Measurements from ENCODE around the gene TGFB2. TPM values are rescaled to one million over a fixed set of nuclear protein-coding genes. Genes with fewer than 3 reads are reported as not detected.

TGFB2 gene
- total RNA-seq, 1 donor from 2014 or later = 34.4 TPM

GRCh38 chr1:218299416-218299815 lies 45.7 kb upstream of the TGFB2 start:
- Histone ChIP-seq H3K27me3 (ENCODE audit: control insufficient read depth, insufficient read depth, low read length) (no peaks in the 10 kb centered on the region), H3K36me3 (ENCODE audit: control insufficient read depth, insufficient read depth, low read length) (no peaks in the 10 kb centered on the region), H3K4me3 (ENCODE audit: low read depth, low read length) (no peak overlapping the region)
- peak; percentile 60 for TF ChIP-seq CTCF (IDR thresholded peaks at IDR 0.05; ENCODE audit: insufficient read depth, low read length, poor library complexity, severe bottlenecking)
- DNase-seq (ENCODE audit: low read depth) = peak; percentile 21

- no peak for DNase-seq (ENCODE audit: low read depth)
- Histone ChIP-seq H3K27me3 (ENCODE audit: control insufficient read depth, insufficient read depth, low read length) (no peaks in the 10 kb centered on the region), H3K36me3 (ENCODE audit: control insufficient read depth, insufficient read depth, low read length) (no peaks in the 10 kb centered on the region), H3K4me3 (ENCODE audit: low read depth, low read length) (no peak overlapping the region)
- TF ChIP-seq CTCF (IDR thresholded peaks at IDR 0.05; ENCODE audit: insufficient read depth, low read length, poor library complexity, severe bottlenecking) = no peak
Measured at GRCh38 chr1:218301217-218301616, 43.9 kb upstream of the TGFB2 start.

GRCh38 chr1:218302155-218302554 lies 43.0 kb upstream of the TGFB2 start:
- Histone ChIP-seq H3K36me3 (ENCODE audit: control insufficient read depth, insufficient read depth, low read length) (no peaks in the 10 kb centered on the region), H3K4me3 (ENCODE audit: low read depth, low read length) (no peak overlapping the region), H3K27me3 (ENCODE audit: control insufficient read depth, insufficient read depth, low read length) (no peaks in the 10 kb centered on the region)
- no peak for DNase-seq (ENCODE audit: low read depth)
- no peak for TF ChIP-seq CTCF (IDR thresholded peaks at IDR 0.05; ENCODE audit: insufficient read depth, low read length, poor library complexity, severe bottlenecking)

GRCh38 chr1:218303176-218303879 lies 41.8 kb upstream of the TGFB2 start:
- no peak for TF ChIP-seq CTCF (IDR thresholded peaks at IDR 0.05; ENCODE audit: insufficient read depth, low read length, poor library complexity, severe bottlenecking)
- no peak for DNase-seq (ENCODE audit: low read depth)
- Histone ChIP-seq H3K27me3 (ENCODE audit: control insufficient read depth, insufficient read depth, low read length) (no peaks in the 10 kb centered on the region), H3K36me3 (ENCODE audit: control insufficient read depth, insufficient read depth, low read length) (no peaks in the 10 kb centered on the region), H3K4me3 (ENCODE audit: low read depth, low read length) (no peak overlapping the region)

GRCh38 chr1:218304281-218305039 lies 40.7 kb upstream of the TGFB2 start:
- TF ChIP-seq CTCF (IDR thresholded peaks at IDR 0.05; ENCODE audit: insufficient read depth, low read length, poor library complexity, severe bottlenecking) = no peak
- peak; percentile 35 for DNase-seq (ENCODE audit: low read depth)
- Histone ChIP-seq H3K36me3 (ENCODE audit: control insufficient read depth, insufficient read depth, low read length) (no peaks in the 10 kb centered on the region), H3K27me3 (ENCODE audit: control insufficient read depth, insufficient read depth, low read length) (no peaks in the 10 kb centered on the region), H3K4me3 (ENCODE audit: low read depth, low read length) (no peak overlapping the region)

Measured in kidney epithelial cell (primary cell).